Activated CD4-positive, alpha-beta T cell treated with anti-CD3 and anti-CD28 coated beads for 36 hours (primary cell): ENCODE data around the gene SLC6A16. TPM values are rescaled to one million over a fixed set of nuclear protein-coding genes. Genes with fewer than 3 reads are reported as not detected.
"Not testable (repeated sequence)": the region's sequence is repeated elsewhere in the genome, so short reads cannot be mapped to it uniquely, and the experiment has no call there.

Experiments used
- ATAC-seq: fragments of 200-7000 bp; cut with Tn5 transposase; one replicate; pipeline ENCODE4 v1.10.0; 2021; ENCODE audit warnings: mild to moderate bottlenecking, moderate library complexity
- CTCF ChIA-PET: fragments of 350-600 bp; sonication (Branson Sonifier 250); formaldehyde crosslinking; loops from one replicate; lab custom pipeline; 2021; ENCODE audit warnings: antibody characterized with exemption; lab: Charles Lee
- POLR2A ChIA-PET: fragments of 350-600 bp; sonication (Branson Sonifier 250); formaldehyde crosslinking; loops from one replicate; lab custom pipeline; 2021; ENCODE audit warnings: antibody characterized with exemption, inconsistent platforms; lab: Charles Lee
- DNase-seq: peaks from one replicate; pipeline ENCODE4 v3.0.0-alpha.2; 2020
- H3K27ac Mint-ChIP-seq: one replicate; pipeline ENCODE4 v1.8.0; 2021; ENCODE audit warnings: mixed read lengths
- H3K27me3 Mint-ChIP-seq: one replicate; pipeline ENCODE4 v1.8.0; 2021; ENCODE audit warnings: mixed read lengths
- H3K36me3 Mint-ChIP-seq: one replicate; pipeline ENCODE4 v1.8.0; 2021; ENCODE audit warnings: low read depth, mixed read lengths
- H3K4me1 Mint-ChIP-seq: one replicate; pipeline ENCODE4 v1.8.0; 2021; ENCODE audit warnings: mixed read lengths
- H3K4me3 Mint-ChIP-seq: one replicate; pipeline ENCODE4 v1.8.0; 2021; ENCODE audit warnings: mild to moderate bottlenecking, moderate library complexity, mixed read lengths
- H3K9me3 Mint-ChIP-seq: one replicate; pipeline ENCODE4 v1.8.0; 2021; ENCODE audit warnings: low read depth, mixed read lengths
- intact Hi-C, 2 experiments: fragments of 100-400 bp; cut with DNase I in 1 of 2; cut with micrococcal nuclease in 1 of 2; formaldehyde crosslinking; loops; one replicate each; pipeline versions ENCODE4 v1.14.2 to v1.15.1; 2022 to 2024; cut with DNase I, micrococcal nuclease
- total RNA-seq, 2 experiments: library from RNA; stranded (reverse); gene quantifications; one replicate each; pipeline ENCODE4 v1.2.3, GENCODE V29; 2021

SLC6A16 gene
- total RNA-seq, 2 experiments from 2014 or later: 0.42 to 1.3 TPM

DNA sequence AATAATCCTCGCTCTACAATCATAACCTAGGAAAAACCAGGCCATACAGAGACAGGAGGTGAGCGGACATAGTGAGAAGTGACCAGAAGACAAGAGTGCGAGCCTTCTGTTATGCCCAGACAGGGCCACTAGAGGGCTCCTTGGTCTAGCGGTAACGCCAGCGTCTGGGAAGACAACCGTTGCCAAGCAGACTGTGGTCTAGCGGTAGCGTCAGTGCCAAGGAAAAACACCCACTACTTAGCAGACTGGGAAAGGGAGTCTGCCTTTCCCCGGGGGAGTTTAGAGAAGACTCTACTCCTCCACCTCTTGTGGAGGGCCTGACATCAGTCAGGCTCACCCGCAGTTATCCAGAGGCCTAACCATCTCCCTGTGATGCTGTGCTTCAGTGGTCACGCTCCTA lies 58.6 kb downstream of the SLC6A16 start:
- POLR2A ChIA-PET, H3K4me3 Mint-ChIP-seq, H3K36me3 Mint-ChIP-seq, H3K27ac Mint-ChIP-seq, H3K27me3 Mint-ChIP-seq, H3K4me1 Mint-ChIP-seq, ATAC-seq: not testable (repeated sequence)
- DNase-seq: peak; percentile 56
- peaks cover 18% of the 10 kb centered on the region for H3K9me3 Mint-ChIP-seq
- intact Hi-C loops: loop anchor here (1.0 to 5.0 kb wide), 3 partner anchors 36 to 208 kb away; partner anchors contain the start of gene FLT3LG (in 1 of the 2)
- CTCF ChIA-PET: interaction anchor here (0.6 to 1.6 kb wide), 4 partner anchors 9 to 39 kb away, joined by 3 read pairs; no protein-coding TSS in a partner anchor

DNA sequence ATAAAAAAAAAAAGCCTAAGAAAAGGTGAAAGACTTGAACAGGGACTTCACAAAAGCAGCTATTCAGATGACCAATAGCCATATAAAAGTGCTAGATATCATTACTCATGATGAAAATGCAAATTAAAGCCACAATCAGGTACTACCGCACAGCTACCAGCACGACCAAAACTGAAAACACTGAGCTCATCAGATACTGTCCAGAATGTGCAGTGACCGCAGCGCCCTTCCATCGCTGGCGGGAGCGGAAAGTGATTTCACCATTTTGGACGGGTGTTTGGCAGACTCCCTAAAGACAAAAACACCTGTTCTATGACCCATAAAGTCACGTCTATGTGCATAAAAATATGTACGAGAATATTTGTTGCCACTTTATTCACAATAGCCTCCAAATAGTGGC lies 60.7 kb downstream of the SLC6A16 start:
- H3K9me3 Mint-ChIP-seq: peaks cover 13% of the 10 kb centered on the region
- ChIA-PET POLR2A (no interaction called here), CTCF (interaction anchor here (1.4 to 1.9 kb wide), 2 partner anchors 18 to 63 kb away, joined by 4 read pairs; no protein-coding TSS in a partner anchor)
- no peaks in the 10 kb centered on the region for H3K36me3 Mint-ChIP-seq
- peaks cover 18% of the 10 kb centered on the region for H3K27me3 Mint-ChIP-seq
- H3K27ac Mint-ChIP-seq: no peak overlapping the region
- no peak overlapping the region for H3K4me3 Mint-ChIP-seq
- DNase-seq: no peak
- intact Hi-C loops: no loop called here
- no peaks in the 10 kb centered on the region for H3K4me1 Mint-ChIP-seq
- no peak for ATAC-seq

DNA sequence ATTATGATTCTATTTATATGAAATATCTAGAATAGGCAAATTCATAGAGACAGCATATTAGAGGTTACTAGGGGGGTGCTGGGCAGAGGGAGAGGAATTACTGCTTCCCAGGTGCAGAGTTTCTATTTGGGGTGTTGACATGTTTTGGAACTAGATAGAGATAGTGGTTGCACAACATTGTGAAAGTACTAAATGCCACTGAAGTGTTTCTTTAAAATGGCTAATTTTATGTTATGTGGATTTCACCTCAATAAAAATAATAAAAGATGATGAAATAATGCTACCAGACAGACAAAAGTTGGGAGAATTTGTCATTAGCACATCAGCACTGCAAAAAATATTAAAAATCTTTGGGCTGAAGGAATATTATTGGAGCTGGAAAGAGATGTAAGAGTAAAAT lies 63.4 kb downstream of the SLC6A16 start:
- no peak overlapping the region for H3K4me3 Mint-ChIP-seq
- ChIA-PET CTCF (interaction anchor here (0.7 to 1.1 kb wide), 4 partner anchors 36 to 161 kb away, joined by 3 to 4 read pairs (median 3); no protein-coding TSS in a partner anchor), POLR2A (no interaction called here)
- ATAC-seq (no peak), DNase-seq (no peak)
- intact Hi-C loops: no loop called here
- H3K9me3 Mint-ChIP-seq: peaks cover 18% of the 10 kb centered on the region
- H3K4me1 Mint-ChIP-seq: no peaks in the 10 kb centered on the region
- peaks cover 27% of the 10 kb centered on the region for H3K27me3 Mint-ChIP-seq
- H3K27ac Mint-ChIP-seq: no peak overlapping the region
- H3K36me3 Mint-ChIP-seq: peaks cover 3% of the 10 kb centered on the region

DNA sequence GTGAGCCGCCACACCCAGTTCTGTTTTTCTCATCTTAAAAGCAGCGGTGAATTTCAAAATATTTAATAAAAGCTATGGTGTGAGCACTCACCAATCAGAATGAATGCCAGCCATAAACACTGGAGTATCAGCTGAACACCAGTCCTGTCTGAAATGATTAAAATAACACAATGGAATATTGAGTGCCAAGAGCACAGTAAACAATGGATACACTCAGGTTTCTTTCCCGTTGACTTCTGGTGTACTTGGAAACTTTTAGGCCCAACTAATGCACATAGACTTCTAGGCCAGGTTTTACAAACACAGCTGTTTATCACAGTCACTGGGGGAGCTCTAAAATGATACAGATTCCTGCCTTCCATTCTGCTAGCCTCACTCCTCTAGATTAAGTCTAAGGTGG lies 68.3 kb downstream of the SLC6A16 start:
- DNase-seq (no peak), ATAC-seq (no peak)
- Mint-ChIP-seq H3K27ac (no peak overlapping the region), H3K27me3 (peaks cover 36% of the 10 kb centered on the region), H3K9me3 (peaks cover 14% of the 10 kb centered on the region), H3K36me3 (peaks cover 3% of the 10 kb centered on the region), H3K4me3 (no peak overlapping the region), H3K4me1 (no peaks in the 10 kb centered on the region)
- intact Hi-C loops: no loop called here
- ChIA-PET POLR2A (no interaction called here), CTCF (interaction anchor here (1.7 kb wide), 1 partner anchor 10 kb away, joined by 3 read pairs; no protein-coding TSS in a partner anchor)

DNA sequence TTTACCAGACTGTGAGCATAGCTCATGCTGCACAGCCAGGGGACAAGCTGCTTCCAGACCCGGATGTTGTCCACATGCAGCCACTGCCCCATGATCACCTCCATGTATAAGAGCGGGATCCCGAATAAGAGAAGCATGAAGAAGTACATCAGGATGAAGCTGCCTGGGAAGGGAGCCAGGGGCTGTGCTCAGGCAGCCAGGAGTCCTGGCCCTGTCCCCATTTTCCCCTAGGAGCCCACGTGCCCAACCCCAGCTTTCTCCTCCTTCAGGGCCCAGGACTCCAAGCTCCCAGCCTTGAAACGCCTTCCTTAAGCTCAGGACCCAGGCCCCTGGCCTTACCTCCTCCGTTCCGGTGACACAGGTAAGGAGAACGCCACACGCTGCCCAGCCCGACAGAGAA lies 69.3 kb downstream of the SLC6A16 start:
- no peak for DNase-seq
- Mint-ChIP-seq H3K27me3 (peaks cover 34% of the 10 kb centered on the region), H3K4me3 (no peak overlapping the region), H3K36me3 (peaks cover 3% of the 10 kb centered on the region), H3K4me1 (no peaks in the 10 kb centered on the region), H3K9me3 (peaks cover 14% of the 10 kb centered on the region), H3K27ac (no peak overlapping the region)
- ChIA-PET CTCF (interaction anchor here (0.7 to 1.2 kb wide), 3 partner anchors 124 to 545 kb away, joined by 3 to 4 read pairs (median 3); no protein-coding TSS in a partner anchor), POLR2A (no interaction called here)
- no peak for ATAC-seq
- intact Hi-C loops: no loop called here

DNA sequence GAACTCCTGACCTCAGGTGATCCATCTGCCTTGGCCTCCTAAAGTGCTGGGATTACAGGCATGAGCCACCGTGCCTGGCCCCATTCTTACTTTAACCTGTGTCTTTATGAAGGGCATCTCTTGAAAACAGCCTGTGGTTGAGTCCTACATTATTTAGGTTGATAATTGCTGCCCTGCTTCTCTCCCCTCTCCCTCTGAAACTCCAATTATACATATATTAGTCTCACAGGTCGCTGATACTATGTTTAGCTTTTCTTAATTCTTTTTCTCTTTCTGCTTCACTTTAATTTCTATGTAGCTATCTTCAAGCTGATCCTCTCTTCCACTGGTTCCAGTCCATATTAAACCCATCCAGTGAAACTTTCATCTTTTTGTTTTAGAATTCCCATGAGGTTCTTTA lies 75.1 kb downstream of the SLC6A16 start:
- Mint-ChIP-seq H3K27ac (no peak overlapping the region), H3K4me1 (no peaks in the 10 kb centered on the region), H3K27me3 (peaks cover 17% of the 10 kb centered on the region), H3K36me3 (no peaks in the 10 kb centered on the region), H3K9me3 (no peaks in the 10 kb centered on the region), H3K4me3 (no peak overlapping the region)
- POLR2A ChIA-PET: no interaction called here
- no peak for DNase-seq
- ATAC-seq: no peak
- intact Hi-C loops: no loop called here
- CTCF ChIA-PET: interaction anchor here (0.7 to 1.7 kb wide), 6 partner anchors 13 to 152 kb away, joined by 3 to 8 read pairs (median 3); no protein-coding TSS in a partner anchor

DNA sequence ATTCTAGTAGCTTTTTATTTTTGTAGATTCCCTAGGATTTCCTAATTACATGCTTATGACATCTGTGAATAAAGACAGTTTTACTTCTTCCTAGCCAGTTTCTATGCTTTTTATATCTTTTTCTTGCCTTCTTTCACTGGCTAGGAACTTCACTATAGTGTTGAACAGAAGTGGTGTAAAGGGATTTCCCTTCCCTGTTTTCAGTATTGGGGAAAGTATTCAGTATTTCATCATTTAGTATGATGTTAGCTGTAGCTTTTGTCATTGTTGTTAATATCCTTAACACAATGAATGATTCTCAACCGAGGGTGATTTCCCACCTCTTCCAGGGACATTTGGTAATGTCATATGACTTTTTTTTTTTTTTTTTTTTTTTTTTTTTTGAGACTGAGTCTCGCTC lies 77.3 kb downstream of the SLC6A16 start:
- H3K9me3 Mint-ChIP-seq: no peaks in the 10 kb centered on the region
- H3K36me3 Mint-ChIP-seq: no peaks in the 10 kb centered on the region
- peaks cover 12% of the 10 kb centered on the region for H3K27me3 Mint-ChIP-seq
- DNase-seq: no peak
- ChIA-PET POLR2A (interaction anchor here (0.7 kb wide), 1 partner anchor 150 kb away, joined by 4 read pairs; no protein-coding TSS in a partner anchor), CTCF (interaction anchor here (1.2 kb wide), 1 partner anchor 26 kb away, joined by 3 read pairs; no protein-coding TSS in a partner anchor)
- H3K27ac Mint-ChIP-seq: no peak overlapping the region
- no peak overlapping the region for H3K4me3 Mint-ChIP-seq
- intact Hi-C loops: no loop called here
- no peaks in the 10 kb centered on the region for H3K4me1 Mint-ChIP-seq
- ATAC-seq: no peak

DNA sequence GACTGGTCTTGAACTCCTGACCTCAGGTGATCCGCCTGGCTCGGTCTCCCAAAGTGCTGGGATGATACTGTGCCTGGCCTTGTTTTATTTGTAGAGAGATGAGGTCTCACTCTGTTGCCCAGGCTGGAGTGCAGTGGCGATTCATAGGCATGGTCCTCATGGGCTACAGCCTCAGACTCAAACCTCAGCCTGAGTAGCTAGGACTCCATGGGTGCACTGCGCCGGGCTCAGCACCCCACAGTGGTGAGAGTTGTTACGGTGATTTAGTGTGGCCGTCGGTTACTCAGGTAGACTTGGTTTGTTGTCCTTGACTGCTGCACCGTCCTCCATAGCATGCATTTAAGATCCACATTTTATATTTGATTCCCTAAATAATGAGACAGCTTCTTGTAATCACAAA lies 80.7 kb downstream of the SLC6A16 start:
- H3K27ac Mint-ChIP-seq: no peak overlapping the region
- H3K36me3 Mint-ChIP-seq: no peaks in the 10 kb centered on the region
- intact Hi-C loops: no loop called here
- H3K27me3 Mint-ChIP-seq: peaks cover 4% of the 10 kb centered on the region
- ChIA-PET CTCF (interaction anchor here (0.6 kb wide), 1 partner anchor 20 kb away, joined by 3 read pairs; no protein-coding TSS in a partner anchor), POLR2A (no interaction called here)
- no peaks in the 10 kb centered on the region for H3K4me1 Mint-ChIP-seq
- no peak for DNase-seq
- no peaks in the 10 kb centered on the region for H3K9me3 Mint-ChIP-seq
- ATAC-seq: no peak
- no peak overlapping the region for H3K4me3 Mint-ChIP-seq

DNA sequence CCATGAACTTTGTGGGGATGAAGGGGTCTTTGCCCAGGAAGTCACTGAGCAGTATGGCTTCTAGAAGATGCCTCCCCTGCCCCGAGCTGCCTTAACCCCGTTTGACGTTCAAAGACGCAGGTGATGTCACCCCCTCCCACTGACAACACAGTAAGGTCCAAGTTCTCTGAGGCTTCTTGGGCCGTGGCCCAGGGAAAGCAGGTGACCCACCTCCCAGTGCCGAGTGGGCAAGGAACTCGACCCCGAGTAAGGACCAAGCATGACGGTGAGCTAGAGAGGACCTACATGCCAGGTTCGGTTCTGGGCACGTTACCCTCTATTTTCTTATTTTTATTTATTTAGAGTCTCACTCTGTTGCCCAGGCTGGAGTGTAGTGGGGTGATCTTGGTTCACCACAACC lies 81.3 kb downstream of the SLC6A16 start:
- no peak for DNase-seq
- intact Hi-C loops: no loop called here
- no peak for ATAC-seq
- Mint-ChIP-seq H3K4me1 (no peaks in the 10 kb centered on the region), H3K27me3 (peaks cover 4% of the 10 kb centered on the region), H3K27ac (no peak overlapping the region), H3K4me3 (no peak overlapping the region), H3K9me3 (no peaks in the 10 kb centered on the region), H3K36me3 (no peaks in the 10 kb centered on the region)
- ChIA-PET CTCF (interaction anchor here (0.6 kb wide), 1 partner anchor 19 kb away, joined by 3 read pairs; no protein-coding TSS in a partner anchor), POLR2A (no interaction called here)

DNA sequence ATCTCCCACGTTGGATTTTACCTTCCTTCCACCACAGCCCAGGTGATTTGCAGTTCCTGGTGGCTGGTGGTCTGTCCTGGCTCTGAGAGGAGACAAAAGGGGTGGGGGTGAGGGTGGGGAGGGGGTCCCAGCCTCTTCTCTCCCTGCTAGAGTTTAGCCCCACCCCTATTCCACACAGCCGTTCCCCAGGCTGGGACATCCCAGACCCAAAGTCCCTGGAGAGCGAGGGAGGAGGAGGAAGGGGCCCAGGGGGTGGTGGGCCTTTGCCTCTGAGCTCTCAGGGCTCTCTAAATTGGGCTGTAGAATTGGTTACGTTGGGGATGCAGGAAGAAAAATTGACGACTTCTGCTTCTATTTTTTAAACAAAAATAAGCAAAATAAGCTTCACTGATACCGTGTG lies 81.9 kb downstream of the SLC6A16 start:
- DNase-seq (no peak), ATAC-seq (no peak)
- no peaks in the 10 kb centered on the region for H3K9me3 Mint-ChIP-seq
- no peak overlapping the region for H3K27ac Mint-ChIP-seq
- intact Hi-C loops: no loop called here
- H3K27me3 Mint-ChIP-seq: peaks cover 4% of the 10 kb centered on the region
- ChIA-PET CTCF (interaction anchor here (1.5 kb wide), 1 partner anchor 44 kb away, joined by 5 read pairs; no protein-coding TSS in a partner anchor), POLR2A (no interaction called here)
- no peaks in the 10 kb centered on the region for H3K4me1 Mint-ChIP-seq
- no peak overlapping the region for H3K4me3 Mint-ChIP-seq
- H3K36me3 Mint-ChIP-seq: no peaks in the 10 kb centered on the region

DNA sequence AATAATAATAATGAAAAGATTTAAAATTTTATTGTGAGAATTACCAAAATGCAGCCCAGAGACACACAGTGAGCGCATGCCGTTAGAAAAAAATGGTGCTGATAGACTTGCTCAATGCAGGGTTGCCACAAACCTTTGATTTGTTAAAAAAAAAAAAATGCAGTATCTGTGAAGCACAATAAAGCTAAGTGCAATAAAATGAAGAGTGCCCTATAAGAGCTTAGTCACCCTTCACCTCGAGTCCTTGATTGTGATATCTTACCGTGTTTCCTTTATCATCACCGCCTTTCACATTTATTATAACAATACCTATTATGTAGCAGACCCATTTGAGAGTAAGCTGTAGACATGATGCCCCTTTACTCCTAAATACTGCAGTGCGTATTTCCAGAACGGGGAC lies 83.2 kb downstream of the SLC6A16 start:
- Mint-ChIP-seq H3K27ac (no peak overlapping the region), H3K36me3 (no peaks in the 10 kb centered on the region), H3K9me3 (no peaks in the 10 kb centered on the region), H3K4me3 (no peak overlapping the region), H3K4me1 (no peaks in the 10 kb centered on the region), H3K27me3 (peaks cover 7% of the 10 kb centered on the region)
- DNase-seq (no peak), ATAC-seq (no peak)
- intact Hi-C loops: no loop called here
- ChIA-PET CTCF (interaction anchor here (1.5 kb wide), 1 partner anchor 43 kb away, joined by 5 read pairs; no protein-coding TSS in a partner anchor), POLR2A (no interaction called here)
